Left renal pelvis (tissue), 4 donors: Measurements from ENCODE around the gene CLEC4M. TPM values are rescaled to one million over a fixed set of nuclear protein-coding genes. Genes with fewer than 3 reads are reported as not detected.

Experiments
- DNase-seq, 4 donors: peaks; one replicate each; pipeline ENCODE4 v3.0.0-alpha.2; 2013; ENCODE audit warnings: low read depth in 4 of 4, low spot score in 3 of 4
- polyA plus RNA-seq, 4 donors: library from polyadenylated mRNA; unstranded; fragments of 120-200 nt; gene quantifications; one replicate each; pipeline ENCODE4 v1.2.1, GENCODE V29; 2013; ENCODE audit not compliant: insufficient read length in 4 of 4

Gene CLEC4M, protein sequence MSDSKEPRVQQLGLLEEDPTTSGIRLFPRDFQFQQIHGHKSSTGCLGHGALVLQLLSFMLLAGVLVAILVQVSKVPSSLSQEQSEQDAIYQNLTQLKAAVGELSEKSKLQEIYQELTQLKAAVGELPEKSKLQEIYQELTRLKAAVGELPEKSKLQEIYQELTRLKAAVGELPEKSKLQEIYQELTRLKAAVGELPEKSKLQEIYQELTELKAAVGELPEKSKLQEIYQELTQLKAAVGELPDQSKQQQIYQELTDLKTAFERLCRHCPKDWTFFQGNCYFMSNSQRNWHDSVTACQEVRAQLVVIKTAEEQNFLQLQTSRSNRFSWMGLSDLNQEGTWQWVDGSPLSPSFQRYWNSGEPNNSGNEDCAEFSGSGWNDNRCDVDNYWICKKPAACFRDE
- 1 to 10 TPM in 3 of 4 donors, under 1 TPM in 1; 0.08 to 3.0 (median 2.1) TPM for polyA plus RNA-seq

DNA sequence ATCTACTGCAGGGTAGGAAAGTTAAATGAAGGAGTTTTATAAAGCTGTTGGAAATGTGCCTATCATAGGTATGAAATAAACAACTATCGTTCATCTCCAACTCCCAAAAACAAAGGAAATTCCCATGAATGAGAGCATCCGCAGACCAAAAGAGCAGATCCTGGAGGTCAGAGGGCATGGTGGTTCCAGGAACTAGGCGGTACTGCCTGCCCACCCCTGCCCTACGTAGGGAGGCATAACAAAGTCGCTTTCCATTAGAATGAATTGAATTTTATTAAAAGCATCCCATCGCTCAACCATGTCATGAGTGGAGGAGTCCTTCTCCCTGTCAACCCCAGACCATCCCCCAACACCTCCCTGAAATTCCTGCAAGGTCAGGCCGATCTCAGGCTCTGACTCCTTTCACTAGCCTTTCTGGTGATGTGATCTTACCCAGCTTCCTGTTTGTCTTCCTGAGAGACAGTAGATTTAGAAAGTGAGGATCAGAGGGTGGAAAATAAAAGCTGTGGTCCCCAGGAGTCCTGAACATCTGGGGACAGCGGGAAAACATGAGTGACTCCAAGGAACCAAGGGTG lies at the start of gene CLEC4M:
Gene CLEC4M, plus strand, starts transcription at position 525 of the 575 bp plus-strand sequence. Its CDS starts 24 bp downstream, at position 549.
- DNase-seq, result no peak

DNA sequence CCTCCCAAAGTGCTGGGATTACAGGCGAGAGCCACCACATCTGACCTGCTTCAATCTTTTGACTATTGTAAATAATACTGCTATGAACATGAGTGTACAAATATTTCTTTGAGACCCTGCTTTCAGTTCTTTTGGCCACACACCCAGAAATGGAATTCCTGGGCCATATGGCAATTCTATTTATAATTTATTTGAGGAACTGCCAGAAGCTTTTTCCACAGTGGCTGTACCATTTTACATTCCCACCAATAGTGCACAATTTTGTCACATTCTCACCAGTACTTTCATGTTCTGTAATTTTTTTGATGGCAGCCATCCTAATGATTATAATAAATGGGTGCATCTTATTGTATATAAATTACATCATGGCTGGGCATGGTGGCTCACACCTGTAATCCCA lies 47.4 kb upstream of the CLEC4M start:
- no peak for DNase-seq

- DNase-seq, result no peak
Measured at GRCh38 chr19:7716762-7717161, 46.3 kb upstream of the CLEC4M start.

- no peak for DNase-seq
Measured at GRCh38 chr19:7718668-7719067, 44.4 kb upstream of the CLEC4M start.

DNA sequence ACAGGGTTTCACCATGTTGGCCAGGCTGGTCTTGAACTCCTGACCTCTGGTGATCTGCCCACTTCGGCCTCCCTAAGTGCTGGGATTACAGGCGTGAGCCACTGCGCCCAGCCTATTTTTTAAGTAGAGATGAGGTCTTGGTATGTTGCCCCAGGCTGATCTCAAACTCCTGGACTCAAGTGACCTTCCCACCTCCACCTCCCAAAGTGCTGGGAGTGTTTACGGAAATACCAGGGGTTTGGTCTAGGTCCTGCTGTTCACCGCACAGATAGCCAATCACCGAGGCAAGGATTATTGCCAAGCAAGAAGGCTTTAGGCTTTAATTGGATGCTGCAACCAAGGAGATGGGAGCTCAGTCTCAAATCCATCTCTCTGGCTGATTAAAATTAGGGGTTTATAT lies 42.7 kb upstream of the CLEC4M start:
- DNase-seq, result no peak

- no peak for DNase-seq
Measured at GRCh38 chr19:7722231-7722651, 40.8 kb upstream of the CLEC4M start.

- no peak for DNase-seq
Measured at GRCh38 chr19:7725791-7726190, 37.3 kb upstream of the CLEC4M start.

DNA sequence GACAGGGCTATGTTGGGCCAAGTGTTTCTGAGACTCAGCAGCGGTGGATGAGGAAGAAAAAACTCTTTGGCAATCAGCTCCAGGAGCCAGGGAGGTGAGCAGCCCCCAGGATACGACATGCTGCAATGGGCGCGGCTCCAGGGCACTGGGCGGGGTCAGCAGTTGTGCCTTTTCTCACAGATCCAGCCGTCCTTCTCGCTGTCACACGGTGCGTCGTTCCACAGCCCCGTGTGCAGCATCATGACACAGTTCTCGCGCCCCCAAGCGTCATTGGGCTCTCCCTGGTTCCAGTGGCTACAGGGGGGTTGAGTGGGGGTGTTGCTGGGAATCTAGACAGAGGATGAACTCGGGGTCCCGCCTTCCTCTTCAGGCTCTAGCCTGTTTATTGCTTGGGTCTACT lies 33.8 kb upstream of the CLEC4M start:
- DNase-seq, result no peak

GRCh38 chr19:7729831-7730285 lies 33.2 kb upstream of the CLEC4M start:
- DNase-seq, result no peak

DNA sequence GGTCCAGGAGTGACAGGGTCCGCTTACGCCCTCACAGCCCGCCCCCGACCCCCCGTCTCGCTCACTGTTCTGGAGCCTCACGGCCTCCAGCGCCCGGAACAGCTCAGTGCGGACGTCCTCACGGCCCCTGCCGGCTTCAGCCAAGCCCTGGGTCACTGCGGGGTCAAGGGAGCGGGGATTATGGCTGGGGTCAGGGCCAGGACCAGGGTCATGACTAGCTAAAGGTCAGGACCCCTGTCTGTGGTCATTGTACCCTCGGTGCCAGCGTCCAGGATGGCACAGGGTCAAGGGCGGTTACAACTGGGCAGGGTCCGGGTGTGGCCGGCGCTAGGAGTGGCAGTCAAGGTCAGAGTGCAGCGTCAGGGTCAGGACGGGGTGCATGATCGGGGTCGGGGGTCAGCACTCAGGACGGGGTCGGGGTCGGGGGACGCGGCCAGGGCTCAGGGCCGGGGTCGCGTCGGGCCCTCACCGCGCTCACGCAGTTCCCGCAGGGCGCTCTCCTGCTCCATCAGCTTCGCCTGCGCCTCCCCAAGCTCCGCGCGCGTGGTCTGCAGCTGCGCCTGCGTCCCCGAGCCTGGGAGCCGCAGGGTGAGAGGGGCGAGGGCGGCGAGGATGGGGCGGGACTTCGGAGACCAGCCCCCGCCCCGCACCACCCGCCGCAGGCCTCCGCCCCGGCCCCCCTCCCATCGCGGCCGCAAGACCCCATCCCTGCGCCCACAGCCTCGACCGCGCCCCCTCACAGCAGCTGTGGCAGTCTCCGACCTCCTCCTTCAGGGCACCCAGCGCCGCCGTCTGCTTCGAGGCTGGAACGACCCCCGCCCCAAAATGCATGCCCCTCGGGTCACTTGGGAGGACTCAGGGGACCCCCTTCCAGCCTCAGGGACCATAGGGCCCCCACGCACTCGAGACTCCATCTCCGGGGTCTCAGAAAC lies 32.5 kb upstream of the CLEC4M start:
- no peak for DNase-seq

GRCh38 chr19:7731218-7731595 lies 31.8 kb upstream of the CLEC4M start:
- no peak for DNase-seq

DNA sequence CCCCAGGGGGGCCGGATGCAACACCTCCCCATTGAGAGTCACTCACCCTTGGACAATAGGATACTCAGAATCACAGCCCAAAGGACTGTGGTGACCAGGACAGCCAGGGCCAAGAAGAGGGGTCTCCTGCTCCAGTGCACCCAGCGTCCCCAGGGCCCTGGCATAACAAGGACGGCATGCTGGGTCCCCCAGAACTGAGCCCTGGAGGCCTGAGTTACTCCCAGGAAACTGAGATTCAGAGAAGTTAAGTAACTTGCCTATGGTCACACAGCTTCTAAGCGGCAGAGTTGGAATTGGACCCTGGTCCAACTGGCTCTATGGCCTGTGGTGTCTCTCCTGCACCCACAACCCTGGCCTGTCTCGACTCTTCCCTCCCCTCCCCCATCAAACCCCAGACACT lies 31.4 kb upstream of the CLEC4M start:
- no peak for DNase-seq

GRCh38 chr19:7732045-7732444 lies 31.0 kb upstream of the CLEC4M start, which contains the start of gene CLEC4G:
CLEC4G (minus strand) TSS chr19:7732110; CDS start chr19:7732102, 8 bp downstream.
- no peak for DNase-seq

DNA sequence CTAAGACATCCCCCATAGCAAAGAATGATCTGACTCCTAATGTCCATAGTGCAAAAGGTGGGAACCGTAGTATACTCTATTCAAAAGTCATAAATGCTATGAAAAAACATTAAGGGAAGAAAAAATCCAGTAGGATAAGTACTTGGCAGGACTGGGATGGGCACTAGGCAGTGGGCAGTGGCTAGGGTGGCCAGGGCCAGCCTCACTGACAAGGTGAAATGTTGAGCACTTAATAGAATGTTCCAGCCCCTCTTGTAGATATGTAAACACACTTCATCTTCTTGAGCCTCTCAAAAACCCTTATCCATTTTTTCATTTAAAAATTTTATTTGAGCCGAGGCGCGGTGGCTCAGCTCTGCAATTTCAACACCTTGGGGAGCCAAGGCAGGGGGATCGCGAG lies 29.7 kb upstream of the CLEC4M start:
- no peak for DNase-seq

- DNase-seq, result no peak
Measured at GRCh38 chr19:7734220-7735203, 28.5 kb upstream of the CLEC4M start.

DNA sequence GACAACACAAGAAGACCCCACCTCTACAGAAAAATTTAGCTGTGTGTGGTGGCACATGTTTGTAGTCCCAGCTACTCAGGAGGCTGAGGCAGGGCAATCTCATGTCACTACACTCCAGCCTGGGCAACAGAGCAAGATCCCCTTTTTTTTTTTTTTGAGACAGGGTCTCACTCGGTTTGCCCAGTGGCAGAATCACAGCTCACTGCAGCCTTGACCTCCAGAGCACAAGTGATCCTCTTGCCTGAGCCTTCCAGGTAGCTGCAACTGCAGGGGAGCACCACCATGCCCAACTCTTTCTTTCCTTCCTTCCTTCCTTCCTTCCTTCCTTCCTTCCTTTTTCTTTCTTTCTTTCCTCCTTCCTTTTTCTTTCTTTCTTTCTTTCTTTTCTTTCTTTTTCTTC lies 26.9 kb upstream of the CLEC4M start:
- DNase-seq, result no peak

DNA sequence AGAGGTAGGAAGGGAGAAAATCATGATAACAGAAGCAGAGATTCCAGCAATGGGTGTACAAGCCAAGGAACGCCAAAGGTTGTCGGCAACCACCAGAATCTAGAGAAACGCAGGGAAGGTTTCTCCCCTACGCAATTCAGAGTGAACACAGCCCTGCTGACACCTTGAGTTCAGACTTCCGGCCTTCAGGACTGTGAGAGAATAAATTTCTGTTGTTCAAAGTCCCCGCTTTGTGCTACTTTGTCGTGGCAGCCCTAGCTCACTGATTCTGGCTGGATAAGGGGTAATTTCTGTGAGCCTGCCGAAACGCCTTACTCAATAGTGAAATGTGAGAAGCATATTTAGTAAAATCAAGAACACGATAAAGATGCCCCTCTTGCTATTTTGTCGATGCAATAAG lies 25.8 kb upstream of the CLEC4M start:
- DNase-seq, result no peak

- no peak for DNase-seq
Measured at GRCh38 chr19:7738023-7738422, 25.0 kb upstream of the CLEC4M start.

DNA sequence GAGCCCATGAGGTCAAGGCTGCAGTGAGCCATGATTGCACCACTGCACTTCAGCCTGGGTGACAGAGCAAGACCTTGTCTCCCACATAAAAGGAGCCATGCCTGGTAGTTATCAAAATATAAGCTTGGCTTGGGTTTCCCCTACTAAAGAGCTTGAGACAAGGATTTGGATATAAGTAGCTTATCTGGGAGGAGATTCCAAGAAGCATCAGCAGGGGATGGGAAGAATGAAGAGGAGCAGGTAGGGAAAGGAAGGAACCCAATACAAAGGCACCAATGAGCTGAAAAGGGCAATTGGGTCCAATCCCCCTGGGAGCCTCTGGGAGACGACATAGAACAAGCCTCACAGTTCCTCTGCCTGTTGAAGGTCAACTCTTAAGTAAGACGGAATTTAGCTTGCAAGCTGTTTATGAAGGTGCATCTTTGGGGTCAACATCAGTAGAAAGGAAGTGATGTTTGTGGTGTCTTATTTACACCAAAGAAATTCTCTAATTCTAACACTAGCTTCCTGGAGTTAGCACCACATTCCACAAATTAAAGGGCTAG lies 23.8 kb upstream of the CLEC4M start:
- DNase-seq, result no peak
